ENCODE measurements around the gene SMC4. TPM values are rescaled to one million over a fixed set of nuclear protein-coding genes. Genes with fewer than 3 reads are reported as not detected.

Gene SMC4
- total and polyA plus RNA-seq, 2 of the 8 experiments (the other 6 are each of a cell fraction or from before 2014, with no cell fraction given): 26.6 to 118 TPM

GRCh38 chr3:160475884-160476283 is 76.4 kb downstream of the SMC4 start:
- Histone ChIP-seq H2BK15ac (ENCODE audit: low read length) (no peak overlapping the region), H4K5ac (ENCODE audit: insufficient read length, low read depth, low read length) (no peak overlapping the region), H3K79me1 (ENCODE audit: low read depth, low read length) (no peaks in the 10 kb centered on the region), H2BK5ac (ENCODE audit: low read depth, low read length) (no peak overlapping the region), H3K9ac (replicated peaks in 1 of 4; ENCODE audit: extremely low read depth in 1 of 4, low read depth in 3 of 4, low read length in 3 of 4) (no peak overlapping the region), H3K23me2 (ENCODE audit: low read depth, low read length) (no peaks in the 10 kb centered on the region), H2AK5ac (ENCODE audit: low read depth, low read length) (no peak overlapping the region), H3K23ac (ENCODE audit: insufficient read length) (no peak overlapping the region), H2AFZ (ENCODE audit: low read length) (no peak overlapping the region), H3K4me3 (ENCODE audit: extremely low read depth in 1 of 4, insufficient read depth in 2 of 4, low read depth in 3 of 4, low read length in 4 of 4) (no peak overlapping the region), H3K79me2 (ENCODE audit: control insufficient read depth in 1 of 2, insufficient read depth in 2 of 2, low read length in 2 of 2) (no peaks in the 10 kb centered on the region), H4K91ac (replicated peaks; ENCODE audit: insufficient read length, low read length) (no peak overlapping the region), H3K9me3 (ENCODE audit: insufficient read depth in 2 of 2, low read depth in 1 of 2, low read length in 1 of 2) (peaks cover 6 to 7% of the 10 kb centered on the region in 2 experiments; a peak in 3 of 4 replicates), H3K27me3 (replicated peaks in 1 of 4; ENCODE audit: control insufficient read depth in 3 of 4, extremely low read depth in 1 of 4, insufficient read depth in 3 of 4, low read length in 3 of 4) (no peaks in the 10 kb centered on the region), H2BK120ac (replicated peaks; ENCODE audit: low read depth, low read length) (no peak overlapping the region), H2BK20ac (ENCODE audit: low read length) (no peak overlapping the region), H4K20me1 (replicated peaks in 1 of 2; ENCODE audit: control insufficient read depth in 1 of 2, insufficient read depth in 2 of 2, low read length in 2 of 2) (no peaks in the 10 kb centered on the region), H4K8ac (ENCODE audit: extremely low read depth, insufficient read depth, low read length) (no peak overlapping the region), H3K27ac (ENCODE audit: low read depth, low read length) (no peak overlapping the region), H3K36me3 (ENCODE audit: control insufficient read depth in 2 of 4, insufficient read depth in 4 of 4, low read length in 3 of 4) (no peaks in the 10 kb centered on the region), H2BK12ac (ENCODE audit: low read depth, low read length) (no peak overlapping the region), H3K4ac (replicated peaks; ENCODE audit: insufficient read length, low read depth, low read length) (no peak overlapping the region), H3K14ac (ENCODE audit: insufficient read length) (no peak overlapping the region), H3K4me2 (ENCODE audit: insufficient read depth in 1 of 2, low read depth in 2 of 2, low read length in 2 of 2) (no peak overlapping the region), H3K4me1 (replicated peaks in 1 of 4; ENCODE audit: control insufficient read depth in 3 of 4, insufficient read depth in 4 of 4, low read length in 3 of 4) (no peaks in the 10 kb centered on the region), H3K18ac (ENCODE audit: extremely low read depth, low read length) (no peak overlapping the region), H3K56ac (replicated peaks; ENCODE audit: insufficient read length, low read depth, low read length) (no peak overlapping the region)
- ChIA-PET POLR2A (ENCODE audit: partially characterized antibody) (interaction anchor here (0.8 kb wide), 1 partner anchor 24 kb away, joined by 3 read pairs; no protein-coding TSS in a partner anchor), CTCF (ENCODE audit: partially characterized antibody) (interaction anchor here (1.3 kb wide), 1 partner anchor 10 kb away, joined by 3 read pairs; no protein-coding TSS in a partner anchor)
- no peak for DNase-seq (ENCODE audit: low read depth in 1 of 2, low spot score in 2 of 2)
- 100% methylated on average over 2 of the region's 2 CpGs; no CpG with 5 or more reads in 1 of the 2 experiments for WGBS, 2 experiments (ENCODE audit: extremely low coverage in 1 of 2, insufficient coverage in 1 of 2, insufficient read length in 1 of 2, insufficient replicate concordance in 2 of 2, low coverage in 1 of 2, low lambda C conversion rate in 2 of 2, missing lambda C conversion rate in 1 of 2)
- TF ChIP-seq SRF (IDR thresholded peaks at IDR 0.05; ENCODE audit: low read depth, low read length): no peak
- TF ChIP-seq PHF8 (conservative IDR thresholded peaks at IDR 0.05; ENCODE audit: low read depth, low read length): no peak
- TF ChIP-seq SIN3A (conservative IDR thresholded peaks at IDR 0.05 in 1 of 2, IDR thresholded peaks at IDR 0.05 in 1 of 2; ENCODE audit: low read depth in 1 of 2, low read length in 2 of 2): no peak
- TF ChIP-seq CHD1 (IDR thresholded peaks at IDR 0.05; ENCODE audit: low read depth, low read length): no peak
- TF ChIP-seq RAD21 (IDR thresholded peaks at IDR 0.05 in 1 of 2, conservative IDR thresholded peaks at IDR 0.05 in 1 of 2; ENCODE audit: low read depth in 2 of 2, low read length in 2 of 2): no peak
- no peak for FAIRE-seq
